Activated naive CD8-positive, alpha-beta T cell treated with anti-CD3 and anti-CD28 coated beads, Interleukin-2, amount 10 ng/mL, durations not matched to agents 7 days and 5 days (primary cell): ENCODE measurements around the gene NGLY1. TPM values are rescaled to one million over a fixed set of nuclear protein-coding genes. Genes with fewer than 3 reads are reported as not detected.

Source experiments
- ATAC-seq: fragments of 150-1000 bp; cut with Tn5 transposase; one replicate; pipeline ENCODE4 v1.10.0; 2021; ENCODE audit warnings: low read depth, moderate library complexity
- POLR2A ChIA-PET: fragments of 350-600 bp; sonication (Branson Sonifier 250); formaldehyde crosslinking; loops from one replicate; lab custom pipeline; 2021; ENCODE audit warnings: antibody characterized with exemption; lab: Charles Lee
- DNase-seq: peaks from one replicate; pipeline ENCODE4 v3.0.0; 2021
- H3K27ac Mint-ChIP-seq: one replicate; pipeline ENCODE4 v1.8.0; 2022; ENCODE audit warnings: mild to moderate bottlenecking, mixed read lengths
- H3K27me3 Mint-ChIP-seq: one replicate; pipeline ENCODE4 v1.8.0; 2022; ENCODE audit warnings: mild to moderate bottlenecking, moderate library complexity, mixed read lengths
- H3K36me3 Mint-ChIP-seq: one replicate; pipeline ENCODE4 v1.8.0; 2021; ENCODE audit warnings: mild to moderate bottlenecking, mixed read lengths
- H3K4me1 Mint-ChIP-seq: one replicate; pipeline ENCODE4 v1.8.0; 2021; ENCODE audit warnings: mixed read lengths
- H3K4me3 Mint-ChIP-seq: one replicate; pipeline ENCODE4 v1.8.0; 2022; ENCODE audit warnings: mild to moderate bottlenecking, moderate library complexity, mixed read lengths
- H3K9me3 Mint-ChIP-seq: one replicate; pipeline ENCODE4 v1.8.0; 2021; ENCODE audit warnings: mixed read lengths
- total RNA-seq, 2 experiments: library from RNA; stranded (reverse); gene quantifications; one replicate each; pipeline ENCODE4 v1.2.3, GENCODE V29; 2021

The NGLY1 gene
- total RNA-seq, 2 experiments from 2014 or later, result 80.4 to 80.8 TPM

- POLR2A ChIA-PET, result no interaction called here
- DNase-seq, result no peak
- no peak overlapping the region for H3K27ac Mint-ChIP-seq
These were observed 2.6 kb downstream of the NGLY1 start for GRCh38 chr3:25780618-25781017.

DNA sequence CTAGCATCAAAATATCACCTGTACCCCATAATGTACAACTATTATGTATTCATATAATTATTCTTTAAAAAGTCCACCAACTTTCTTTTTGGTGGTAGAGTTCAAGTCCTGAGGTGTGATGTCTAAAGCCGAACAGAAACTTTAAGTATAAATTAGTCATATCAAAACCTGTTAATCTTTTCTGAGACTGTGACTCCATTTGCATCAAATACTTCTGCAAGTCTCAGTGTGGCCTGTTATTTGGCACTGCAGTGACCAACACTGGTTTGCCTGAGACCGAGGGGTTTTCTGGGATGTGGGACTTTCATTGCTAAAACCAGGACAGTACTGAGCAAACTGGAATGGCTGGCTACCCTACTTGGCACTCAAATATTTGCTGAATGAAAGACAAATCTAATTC lies 7.3 kb downstream of the NGLY1 start:
- H3K4me3 Mint-ChIP-seq, result no peak overlapping the region
- H3K27ac Mint-ChIP-seq, result no peak overlapping the region

More at GRCh38 chr3:25780618-25781017, 2.6 kb downstream of the NGLY1 start:
- Mint-ChIP-seq H3K9me3 (peaks cover 2% of the 10 kb centered on the region), H3K36me3 (peaks cover 35% of the 10 kb centered on the region), H3K4me3 (peak overlapping the region; percentile 91), H3K27me3 (no peaks in the 10 kb centered on the region), H3K4me1 (peaks cover 33% of the 10 kb centered on the region)
- ATAC-seq, result no peak

GRCh38 chr3:25768851-25769250 lies 14.4 kb downstream of the NGLY1 start:
- Mint-ChIP-seq H3K4me1 (peaks cover 6% of the 10 kb centered on the region), H3K36me3 (peaks cover 68% of the 10 kb centered on the region), H3K4me3 (no peak overlapping the region), H3K27me3 (no peaks in the 10 kb centered on the region), H3K9me3 (peaks cover 20% of the 10 kb centered on the region), H3K27ac (no peak overlapping the region)
- DNase-seq, result no peak
- no peak for ATAC-seq
- POLR2A ChIA-PET, result no interaction called here

More for the DNA sequence above, 7.3 kb downstream of the NGLY1 start:
- Mint-ChIP-seq H3K4me1 (peaks cover 13% of the 10 kb centered on the region), H3K9me3 (peaks cover 22% of the 10 kb centered on the region), H3K36me3 (peaks cover 73% of the 10 kb centered on the region), H3K27me3 (no peaks in the 10 kb centered on the region)
- POLR2A ChIA-PET, result no interaction called here
- DNase-seq (no peak), ATAC-seq (no peak)

DNA sequence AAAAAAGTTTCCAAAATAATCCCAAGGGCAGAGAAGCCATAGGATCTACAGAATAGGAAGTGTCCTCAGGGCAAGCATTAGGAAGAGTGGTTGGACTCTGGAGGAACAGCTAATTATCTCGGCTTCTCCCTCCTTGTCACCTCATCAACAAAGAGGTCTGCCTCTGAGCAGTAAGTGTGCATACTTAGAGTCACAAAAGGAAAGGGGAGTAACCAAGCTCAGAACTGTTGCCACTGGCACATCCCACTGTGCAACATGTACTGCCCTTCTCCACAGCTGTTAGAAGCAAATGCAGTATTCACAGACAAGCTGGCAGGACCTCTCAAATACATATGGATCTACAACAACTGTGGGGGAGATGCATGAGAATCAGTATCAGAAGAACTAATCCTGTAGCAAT lies 31.5 kb downstream of the NGLY1 start:
- Mint-ChIP-seq H3K36me3 (peaks cover 54% of the 10 kb centered on the region), H3K4me3 (no peak overlapping the region), H3K27me3 (no peaks in the 10 kb centered on the region), H3K9me3 (no peaks in the 10 kb centered on the region), H3K4me1 (peaks cover 4% of the 10 kb centered on the region), H3K27ac (no peak overlapping the region)
- DNase-seq, result no peak
- POLR2A ChIA-PET, result no interaction called here
- ATAC-seq, result no peak

GRCh38 chr3:25751048-25751447 lies 32.2 kb downstream of the NGLY1 start:
- H3K27ac Mint-ChIP-seq, result no peak overlapping the region
- peaks cover 49% of the 10 kb centered on the region for H3K36me3 Mint-ChIP-seq

GRCh38 chr3:25749031-25749581 lies 34.1 kb downstream of the NGLY1 start:
- ATAC-seq, result no peak

More at GRCh38 chr3:25751048-25751447, 32.2 kb downstream of the NGLY1 start:
- Mint-ChIP-seq H3K27me3 (no peaks in the 10 kb centered on the region), H3K4me3 (no peak overlapping the region), H3K9me3 (no peaks in the 10 kb centered on the region), H3K4me1 (peaks cover 4% of the 10 kb centered on the region)
- no peak for ATAC-seq
- no peak for DNase-seq
- POLR2A ChIA-PET, result no interaction called here

GRCh38 chr3:25748189-25748588 lies 35.1 kb downstream of the NGLY1 start:
- POLR2A ChIA-PET, result no interaction called here
- ATAC-seq, result no peak

More at GRCh38 chr3:25749031-25749581, 34.1 kb downstream of the NGLY1 start:
- Mint-ChIP-seq H3K27ac (no peak overlapping the region), H3K27me3 (no peaks in the 10 kb centered on the region), H3K4me1 (peaks cover under 1% of the 10 kb centered on the region), H3K9me3 (no peaks in the 10 kb centered on the region), H3K4me3 (no peak overlapping the region), H3K36me3 (peaks cover 52% of the 10 kb centered on the region)
- no peak for DNase-seq
- POLR2A ChIA-PET, result no interaction called here

DNA sequence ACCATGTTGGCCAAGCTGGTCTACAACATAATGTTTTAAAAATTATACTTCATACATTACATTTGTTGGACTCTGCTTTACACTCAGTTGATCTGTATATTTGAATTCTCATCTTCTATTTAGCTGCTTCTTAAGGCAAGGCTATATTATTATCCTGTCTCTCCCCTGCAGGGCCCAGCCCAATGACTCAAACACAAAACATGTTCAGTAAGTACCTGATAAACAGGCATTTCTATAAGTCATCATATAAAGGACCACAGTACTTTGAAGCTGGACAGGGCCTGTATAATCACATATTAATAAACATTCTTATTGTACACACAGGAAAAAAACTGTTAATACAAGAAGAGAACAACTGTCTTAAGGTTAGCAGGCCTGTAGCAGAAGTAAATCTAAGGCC lies 36.2 kb downstream of the NGLY1 start:
- H3K9me3 Mint-ChIP-seq, result no peaks in the 10 kb centered on the region
- POLR2A ChIA-PET, result no interaction called here
- no peaks in the 10 kb centered on the region for H3K4me1 Mint-ChIP-seq
- no peak for DNase-seq
- no peak overlapping the region for H3K27ac Mint-ChIP-seq
- H3K27me3 Mint-ChIP-seq, result no peaks in the 10 kb centered on the region
- no peak overlapping the region for H3K4me3 Mint-ChIP-seq
- no peak for ATAC-seq
- H3K36me3 Mint-ChIP-seq, result peaks cover 61% of the 10 kb centered on the region

More at GRCh38 chr3:25748189-25748588, 35.1 kb downstream of the NGLY1 start:
- Mint-ChIP-seq H3K36me3 (peaks cover 59% of the 10 kb centered on the region), H3K27me3 (no peaks in the 10 kb centered on the region), H3K4me3 (no peak overlapping the region), H3K9me3 (no peaks in the 10 kb centered on the region), H3K27ac (no peak overlapping the region), H3K4me1 (no peaks in the 10 kb centered on the region)
- no peak for DNase-seq

DNA sequence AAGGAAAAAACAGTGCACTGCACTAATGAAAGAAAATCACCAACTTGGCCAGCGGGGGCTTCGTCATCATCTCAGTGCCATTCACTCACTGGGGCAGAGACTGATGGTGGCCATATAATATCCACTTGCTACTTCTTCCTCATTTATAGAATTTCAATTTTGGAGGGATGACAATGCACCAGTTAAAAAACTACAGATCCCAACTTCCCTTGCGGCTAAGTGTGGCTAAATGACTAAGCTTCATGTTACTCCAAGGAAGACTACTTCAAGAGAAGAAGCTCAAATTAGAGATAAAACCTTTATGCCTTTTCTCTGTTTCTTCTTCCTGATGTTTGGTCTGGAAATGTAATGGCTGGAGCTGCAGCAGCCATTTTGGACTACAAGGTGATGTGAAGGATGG lies 38.8 kb downstream of the NGLY1 start:
- ATAC-seq (no peak), DNase-seq (no peak)
- H3K27me3 Mint-ChIP-seq, result no peaks in the 10 kb centered on the region
- peaks cover 47% of the 10 kb centered on the region for H3K36me3 Mint-ChIP-seq
- H3K27ac Mint-ChIP-seq, result no peak overlapping the region
- peaks cover 1% of the 10 kb centered on the region for H3K4me1 Mint-ChIP-seq
- H3K4me3 Mint-ChIP-seq, result no peak overlapping the region
- H3K9me3 Mint-ChIP-seq, result no peaks in the 10 kb centered on the region
- POLR2A ChIA-PET, result no interaction called here

- Mint-ChIP-seq H3K4me3 (no peak overlapping the region), H3K27me3 (no peaks in the 10 kb centered on the region), H3K36me3 (peaks cover 31% of the 10 kb centered on the region), H3K27ac (no peak overlapping the region), H3K9me3 (no peaks in the 10 kb centered on the region), H3K4me1 (peaks cover 3% of the 10 kb centered on the region)
- no peak for ATAC-seq
- no peak for DNase-seq
- POLR2A ChIA-PET, result no interaction called here
These were observed 55.1 kb downstream of the NGLY1 start for GRCh38 chr3:25728101-25728500.

GRCh38 chr3:25727316-25727715 lies 55.9 kb downstream of the NGLY1 start:
- H3K27me3 Mint-ChIP-seq, result no peaks in the 10 kb centered on the region
- H3K27ac Mint-ChIP-seq, result no peak overlapping the region
- no peaks in the 10 kb centered on the region for H3K9me3 Mint-ChIP-seq
- H3K4me3 Mint-ChIP-seq, result no peak overlapping the region
- ATAC-seq (no peak), DNase-seq (no peak)
- H3K36me3 Mint-ChIP-seq, result peaks cover 26% of the 10 kb centered on the region
- POLR2A ChIA-PET, result no interaction called here
- peaks cover 3% of the 10 kb centered on the region for H3K4me1 Mint-ChIP-seq

DNA sequence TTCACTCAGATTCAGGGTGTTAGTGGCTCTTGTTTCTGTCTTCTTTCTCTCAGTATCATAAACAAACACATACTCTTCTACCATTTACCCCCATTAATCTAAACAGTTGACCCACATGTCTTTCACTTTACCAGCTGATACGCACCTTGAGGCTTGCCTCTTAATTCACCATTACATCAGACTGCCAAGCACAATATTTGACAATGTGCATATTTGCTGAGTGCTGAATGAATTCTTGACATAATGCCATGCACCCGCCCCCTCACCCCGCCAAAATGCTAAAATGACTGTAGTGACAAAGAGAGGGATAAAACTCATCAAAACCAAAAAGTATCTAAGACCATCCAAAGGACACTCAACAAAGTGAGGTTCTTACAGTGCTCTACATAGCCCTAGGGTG lies 57.4 kb downstream of the NGLY1 start:
- no peaks in the 10 kb centered on the region for H3K27me3 Mint-ChIP-seq
- peaks cover 22% of the 10 kb centered on the region for H3K36me3 Mint-ChIP-seq
- ATAC-seq (no peak), DNase-seq (no peak)
- H3K27ac Mint-ChIP-seq, result no peak overlapping the region
- H3K4me1 Mint-ChIP-seq, result peaks cover 3% of the 10 kb centered on the region
- H3K4me3 Mint-ChIP-seq, result no peak overlapping the region
- H3K9me3 Mint-ChIP-seq, result no peaks in the 10 kb centered on the region
- POLR2A ChIA-PET, result no interaction called here

DNA sequence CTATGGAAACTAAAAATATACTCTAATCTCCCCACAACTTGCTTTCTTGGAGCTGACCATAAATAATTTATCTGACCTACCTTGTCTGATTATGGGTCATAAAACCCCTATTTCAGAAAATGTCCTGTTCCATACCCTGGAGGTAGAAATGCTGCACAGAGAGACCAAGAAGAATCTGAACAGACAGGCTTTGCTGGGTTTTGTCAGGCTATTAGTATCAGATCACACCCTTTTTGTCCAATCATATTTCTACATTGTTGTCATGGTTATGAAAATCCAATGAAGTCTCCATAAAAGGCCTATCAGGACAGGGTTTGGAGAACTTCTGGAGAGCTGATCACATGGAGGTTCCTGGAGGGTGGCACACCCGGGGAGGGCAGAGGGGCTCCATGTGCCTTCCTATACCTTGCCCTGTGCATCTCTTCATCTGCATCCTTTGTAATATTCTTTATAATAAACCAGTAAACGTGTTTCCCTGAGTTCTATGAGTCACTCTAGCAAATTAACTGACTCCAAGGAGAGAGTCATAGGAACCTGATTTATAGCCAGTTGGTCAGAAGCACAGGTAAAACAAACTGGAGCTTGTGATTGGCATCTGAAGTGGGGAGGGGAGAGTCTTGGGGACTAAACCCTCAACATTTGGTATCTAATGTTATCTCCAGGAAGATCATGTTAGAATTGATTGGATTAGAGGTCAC lies 58.1 kb downstream of the NGLY1 start:
- POLR2A ChIA-PET, result no interaction called here
- Mint-ChIP-seq H3K27ac (no peak overlapping the region), H3K36me3 (peaks cover 22% of the 10 kb centered on the region), H3K4me1 (peaks cover 3% of the 10 kb centered on the region), H3K27me3 (no peaks in the 10 kb centered on the region), H3K9me3 (no peaks in the 10 kb centered on the region), H3K4me3 (no peak overlapping the region)
- no peak for DNase-seq
- ATAC-seq, result no peak

GRCh38 chr3:25723802-25724201 lies 59.4 kb downstream of the NGLY1 start:
- Mint-ChIP-seq H3K4me3 (no peak overlapping the region), H3K36me3 (peaks cover 17% of the 10 kb centered on the region), H3K27ac (no peak overlapping the region), H3K9me3 (no peaks in the 10 kb centered on the region), H3K4me1 (peaks cover 1% of the 10 kb centered on the region), H3K27me3 (no peaks in the 10 kb centered on the region)
- DNase-seq, result no peak
- no peak for ATAC-seq
- POLR2A ChIA-PET, result no interaction called here
